Measurements from ENCODE around the gene THSD8.

The THSD8 gene

DNA sequence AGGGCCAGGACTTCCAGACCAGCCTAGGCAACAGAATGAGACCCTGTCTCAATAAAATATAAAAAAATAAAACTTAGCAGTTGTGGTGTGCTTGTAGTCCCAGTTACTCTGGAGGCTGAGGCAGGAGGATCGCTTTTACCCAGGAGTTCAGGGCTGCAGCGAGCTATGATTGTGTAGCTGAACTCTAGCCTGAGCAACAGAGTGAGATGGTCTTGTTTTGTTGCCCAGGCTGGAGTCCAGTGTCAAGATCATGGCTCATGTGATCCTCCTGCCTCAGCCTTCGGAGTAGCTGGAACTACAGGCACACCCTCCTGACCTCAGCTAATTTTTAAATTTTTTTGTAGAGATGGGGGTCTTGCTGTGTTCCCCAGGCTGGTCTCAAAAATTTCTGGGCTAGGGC, 14.9 kb upstream of the THSD8 start:
- no peak overlapping the region for H3K18ac ChIP-seq (ENCODE audit: low read length)
- H2BK12ac ChIP-seq (ENCODE audit: low read length), result peak overlapping the region; percentile 97
- no peak overlapping the region for H3K23ac ChIP-seq (ENCODE audit: low read length)
- H4K91ac ChIP-seq (ENCODE audit: low read depth, low read length), result peak overlapping the region; percentile 100
- H3K4me2 ChIP-seq (ENCODE audit: low read length), result no peak overlapping the region
- peak overlapping the region; percentile 8 for H2AFZ ChIP-seq (ENCODE audit: insufficient read depth, low read length, poor library complexity)
- H4K8ac ChIP-seq (ENCODE audit: low read depth, low read length), result peak overlapping the region; percentile 24
- no peak for DNase-seq
- no peaks in the 10 kb centered on the region for H3K27me3 ChIP-seq (ENCODE audit: insufficient read depth, low read length)
- no peak overlapping the region for H3K4me3 ChIP-seq (ENCODE audit: low read depth, low read length)
- no peak overlapping the region for H3K9ac ChIP-seq (ENCODE audit: low read length)
- H3K14ac ChIP-seq (ENCODE audit: low read length), result no peak overlapping the region
- peak overlapping the region; percentile 79 for H2BK120ac ChIP-seq (ENCODE audit: insufficient read depth, low read length, poor library complexity)
- H2AK5ac ChIP-seq (ENCODE audit: low read length), result peak overlapping the region; percentile 13
- H3K4ac ChIP-seq (ENCODE audit: low read depth, low read length), result peak overlapping the region; percentile 25
- no CpG with 5 or more reads among the region's 3 CpGs for WGBS (ENCODE audit: extremely low coverage, insufficient coverage, insufficient read length)
- no peak overlapping the region for H3K27ac ChIP-seq (ENCODE audit: low read depth, low read length)
- H3K79me1 ChIP-seq (ENCODE audit: low read length), result peaks cover 80% of the 10 kb centered on the region
- peak overlapping the region; percentile 88 for H2BK5ac ChIP-seq (ENCODE audit: low read depth, low read length, poor library complexity)
- no peak overlapping the region for H4K12ac ChIP-seq (ENCODE audit: low read depth, low read length)
- peaks cover 58 to 63% of the 10 kb centered on the region in 2 experiments for H3K4me1 ChIP-seq (ENCODE audit: control insufficient read depth in 1 of 2, insufficient read depth in 2 of 2, low read length in 2 of 2)
- peaks cover 21% of the 10 kb centered on the region for H3K79me2 ChIP-seq (ENCODE audit: control insufficient read depth, insufficient read depth, low read length, poor library complexity)
- no peaks in the 10 kb centered on the region for H3K9me3 ChIP-seq (ENCODE audit: insufficient read depth, low read depth, low read length)
- no peaks in the 10 kb centered on the region for H3K36me3 ChIP-seq (ENCODE audit: control insufficient read depth in 1 of 2, insufficient read depth in 2 of 2, low read length in 2 of 2)

DNA sequence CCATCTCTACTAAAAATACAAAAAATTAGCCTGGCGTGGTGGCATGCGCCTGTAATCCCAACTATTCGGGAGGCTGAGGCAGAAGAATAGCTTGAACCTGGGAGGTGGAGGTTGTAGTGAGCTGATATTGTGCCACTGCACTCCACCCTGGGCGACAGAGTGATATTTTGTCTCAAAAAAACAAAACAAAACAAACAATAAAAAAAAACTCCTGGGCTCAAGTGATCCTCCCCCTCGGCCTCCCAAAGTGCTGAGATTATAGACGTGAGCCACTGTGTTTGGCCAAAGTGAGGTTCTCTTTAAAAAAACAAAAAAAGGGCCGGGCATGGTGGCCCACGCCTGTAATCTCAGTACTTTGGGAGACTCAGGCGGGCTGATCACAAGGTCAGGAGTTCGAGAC, 14.4 kb upstream of the THSD8 start:
- Histone ChIP-seq H4K12ac (ENCODE audit: low read depth, low read length) (no peak overlapping the region), H3K79me2 (ENCODE audit: control insufficient read depth, insufficient read depth, low read length, poor library complexity) (peaks cover 26% of the 10 kb centered on the region), H3K79me1 (ENCODE audit: low read length) (peaks cover 80% of the 10 kb centered on the region), H2BK12ac (ENCODE audit: low read length) (no peak overlapping the region), H3K36me3 (ENCODE audit: control insufficient read depth in 1 of 2, insufficient read depth in 2 of 2, low read length in 2 of 2) (peaks cover 0 to 2% of the 10 kb centered on the region in 2 experiments), H3K9me3 (ENCODE audit: insufficient read depth, low read depth, low read length) (no peaks in the 10 kb centered on the region), H4K8ac (ENCODE audit: low read depth, low read length) (no peak overlapping the region), H2AFZ (ENCODE audit: insufficient read depth, low read length, poor library complexity) (no peak overlapping the region), H2AK5ac (ENCODE audit: low read length) (no peak overlapping the region), H3K27me3 (ENCODE audit: insufficient read depth, low read length) (no peaks in the 10 kb centered on the region), H3K4me1 (ENCODE audit: control insufficient read depth in 1 of 2, insufficient read depth in 2 of 2, low read length in 2 of 2) (peaks cover 53 to 58% of the 10 kb centered on the region in 2 experiments), H3K4ac (ENCODE audit: low read depth, low read length) (no peak overlapping the region), H3K4me2 (ENCODE audit: low read length) (no peak overlapping the region), H4K91ac (ENCODE audit: low read depth, low read length) (peak overlapping the region; percentile 59), H3K27ac (ENCODE audit: low read depth, low read length) (no peak overlapping the region), H3K9ac (ENCODE audit: low read length) (no peak overlapping the region), H3K14ac (ENCODE audit: low read length) (no peak overlapping the region), H3K23ac (ENCODE audit: low read length) (no peak overlapping the region), H3K18ac (ENCODE audit: low read length) (no peak overlapping the region), H2BK120ac (ENCODE audit: insufficient read depth, low read length, poor library complexity) (peak overlapping the region; percentile 35), H2BK5ac (ENCODE audit: low read depth, low read length, poor library complexity) (no peak overlapping the region), H3K4me3 (ENCODE audit: low read depth, low read length) (no peak overlapping the region)
- DNase-seq, result no peak
- WGBS (ENCODE audit: extremely low coverage, insufficient coverage, insufficient read length), result no CpG with 5 or more reads among the region's 10 CpGs

DNA sequence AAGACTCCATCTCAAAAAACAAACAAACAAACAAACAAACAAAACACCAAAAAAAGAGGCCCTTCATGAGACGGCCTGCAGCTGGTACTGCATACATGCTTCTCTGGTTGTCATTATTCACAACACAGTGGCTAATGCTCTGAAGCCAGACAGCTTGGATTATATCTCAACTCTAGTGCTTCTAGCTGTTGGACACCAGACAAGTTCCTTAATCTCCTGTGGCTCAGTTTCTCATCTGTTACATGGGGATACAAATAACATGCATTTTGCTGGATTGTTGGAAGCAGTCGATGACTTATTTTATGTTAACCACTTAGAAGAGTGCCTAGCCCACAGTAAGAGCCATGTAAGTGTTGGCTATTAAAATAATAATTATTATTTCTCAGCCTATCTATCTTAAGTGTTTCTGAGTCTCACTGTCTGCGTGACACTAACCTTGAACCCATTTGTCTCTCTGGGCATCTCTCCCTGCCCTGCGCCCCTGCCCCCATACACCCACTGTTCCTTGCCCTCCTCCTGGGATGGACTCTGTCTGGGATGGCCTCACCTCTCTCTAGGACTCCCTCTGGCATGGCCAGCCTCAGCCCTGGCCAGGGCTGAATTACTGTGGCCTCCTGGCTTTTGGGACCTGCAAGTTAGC, 13.7 kb upstream of the THSD8 start:
- WGBS (ENCODE audit: extremely low coverage, insufficient coverage, insufficient read length), result no CpG with 5 or more reads among the region's 4 CpGs

DNA sequence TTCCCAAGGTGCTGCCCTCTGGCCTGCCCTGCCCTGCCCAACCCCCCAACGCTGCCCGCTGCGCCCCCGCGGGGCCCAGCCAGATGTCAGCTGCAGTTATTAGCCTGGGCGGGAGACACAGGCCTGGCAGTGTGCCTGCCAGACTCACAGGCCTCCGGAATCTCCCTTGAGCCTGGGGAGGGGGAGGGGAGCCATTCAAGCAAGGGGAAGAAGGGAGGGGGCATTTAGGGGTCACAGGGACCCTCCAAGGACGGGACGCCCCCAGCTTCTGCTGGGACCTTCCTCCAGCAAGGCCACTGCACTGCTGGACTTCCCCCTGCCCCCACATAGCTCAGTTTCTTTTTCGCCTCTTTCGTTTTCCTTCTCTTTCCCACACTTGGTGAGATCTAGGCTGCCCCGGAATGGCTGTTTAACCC, 13.2 kb upstream of the THSD8 start:
- Histone ChIP-seq H3K27ac (ENCODE audit: low read depth, low read length) (peak overlapping the region; percentile 96), H3K4me1 (ENCODE audit: control insufficient read depth in 1 of 2, insufficient read depth in 2 of 2, low read length in 2 of 2) (peaks cover 46 to 53% of the 10 kb centered on the region in 2 experiments), H3K14ac (ENCODE audit: low read length) (peak overlapping the region; percentile 91), H4K12ac (ENCODE audit: low read depth, low read length) (peak overlapping the region; percentile 70), H2BK120ac (ENCODE audit: insufficient read depth, low read length, poor library complexity) (peak overlapping the region; percentile 92), H3K9me3 (ENCODE audit: insufficient read depth, low read depth, low read length) (peaks cover 2% of the 10 kb centered on the region), H3K9ac (ENCODE audit: low read length) (peak overlapping the region; percentile 37), H3K36me3 (ENCODE audit: control insufficient read depth in 1 of 2, insufficient read depth in 2 of 2, low read length in 2 of 2) (peaks cover 0 to 2% of the 10 kb centered on the region in 2 experiments), H2AFZ (ENCODE audit: insufficient read depth, low read length, poor library complexity) (peak overlapping the region; percentile 12), H2BK5ac (ENCODE audit: low read depth, low read length, poor library complexity) (peak overlapping the region; percentile 90), H4K91ac (ENCODE audit: low read depth, low read length) (peak overlapping the region; percentile 84), H3K27me3 (ENCODE audit: insufficient read depth, low read length) (no peaks in the 10 kb centered on the region), H3K79me1 (ENCODE audit: low read length) (peaks cover 75% of the 10 kb centered on the region), H3K23ac (ENCODE audit: low read length) (no peak overlapping the region), H3K4me3 (ENCODE audit: low read depth, low read length) (no peak overlapping the region), H3K79me2 (ENCODE audit: control insufficient read depth, insufficient read depth, low read length, poor library complexity) (peaks cover 26% of the 10 kb centered on the region), H4K8ac (ENCODE audit: low read depth, low read length) (peak overlapping the region; percentile 55), H3K4ac (ENCODE audit: low read depth, low read length) (peak overlapping the region; percentile 71), H2AK5ac (ENCODE audit: low read length) (peak overlapping the region; percentile 98), H2BK12ac (ENCODE audit: low read length) (peak overlapping the region; percentile 96), H3K4me2 (ENCODE audit: low read length) (peak overlapping the region; percentile 96), H3K18ac (ENCODE audit: low read length) (peak overlapping the region; percentile 79)
- no CpG with 5 or more reads among the region's 12 CpGs for WGBS (ENCODE audit: extremely low coverage, insufficient coverage, insufficient read length)
- peak in 1 of 2 donors; percentile 15 for DNase-seq

More for the DNA sequence above, 13.7 kb upstream of the THSD8 start:
- Histone ChIP-seq H3K9ac (ENCODE audit: low read length) (no peak overlapping the region), H3K18ac (ENCODE audit: low read length) (peak overlapping the region; percentile 62), H2BK120ac (ENCODE audit: insufficient read depth, low read length, poor library complexity) (peak overlapping the region; percentile 92), H3K4ac (ENCODE audit: low read depth, low read length) (peak overlapping the region; percentile 71), H3K4me3 (ENCODE audit: low read depth, low read length) (no peak overlapping the region), H3K79me2 (ENCODE audit: control insufficient read depth, insufficient read depth, low read length, poor library complexity) (peaks cover 28% of the 10 kb centered on the region), H2AFZ (ENCODE audit: insufficient read depth, low read length, poor library complexity) (peak overlapping the region; percentile 12), H3K27ac (ENCODE audit: low read depth, low read length) (peak overlapping the region; percentile 96), H3K23ac (ENCODE audit: low read length) (no peak overlapping the region), H2BK5ac (ENCODE audit: low read depth, low read length, poor library complexity) (peak overlapping the region; percentile 90), H3K4me2 (ENCODE audit: low read length) (peak overlapping the region; percentile 96), H4K12ac (ENCODE audit: low read depth, low read length) (peak overlapping the region; percentile 6), H4K91ac (ENCODE audit: low read depth, low read length) (peak overlapping the region; percentile 84), H3K4me1 (ENCODE audit: control insufficient read depth in 1 of 2, insufficient read depth in 2 of 2, low read length in 2 of 2) (peaks cover 51 to 57% of the 10 kb centered on the region in 2 experiments), H3K9me3 (ENCODE audit: insufficient read depth, low read depth, low read length) (peaks cover 2% of the 10 kb centered on the region), H2BK12ac (ENCODE audit: low read length) (peak overlapping the region; percentile 96), H4K8ac (ENCODE audit: low read depth, low read length) (peak overlapping the region; percentile 55), H3K79me1 (ENCODE audit: low read length) (peaks cover 76% of the 10 kb centered on the region), H3K27me3 (ENCODE audit: insufficient read depth, low read length) (no peaks in the 10 kb centered on the region), H2AK5ac (ENCODE audit: low read length) (peak overlapping the region; percentile 98), H3K36me3 (ENCODE audit: control insufficient read depth in 1 of 2, insufficient read depth in 2 of 2, low read length in 2 of 2) (peaks cover 0 to 2% of the 10 kb centered on the region in 2 experiments), H3K14ac (ENCODE audit: low read length) (peak overlapping the region; percentile 91)
- DNase-seq, result no peak
